ENCODE measurements around the gene ST6GAL2.

Gene ST6GAL2

GRCh38 chr2:106804161-106804560 lies 81.8 kb downstream of the ST6GAL2 start:
- Histone ChIP-seq H3K27me3 (no peaks in the 10 kb centered on the region), H3K4me1 (ENCODE audit: control insufficient read depth in 1 of 2, insufficient read depth in 1 of 2, low read depth in 1 of 2, low read length in 1 of 2) (no peaks in the 10 kb centered on the region), H3K9me3 (no peaks in the 10 kb centered on the region), H3K4me3 (ENCODE audit: low read depth in 1 of 2, low read length in 1 of 2) (no peak overlapping the region), H3K27ac (no peak overlapping the region), H3K36me3 (no peaks in the 10 kb centered on the region)
- no peak for TF ChIP-seq CTCF (IDR thresholded peaks at IDR 0.05)

GRCh38 chr2:106800976-106801655 lies 84.9 kb downstream of the ST6GAL2 start:
- Histone ChIP-seq H3K4me3 (ENCODE audit: low read depth in 1 of 2, low read length in 1 of 2) (no peak overlapping the region), H3K4me1 (ENCODE audit: control insufficient read depth in 1 of 2, insufficient read depth in 1 of 2, low read depth in 1 of 2, low read length in 1 of 2) (no peaks in the 10 kb centered on the region), H3K27ac (no peak overlapping the region), H3K27me3 (no peaks in the 10 kb centered on the region), H3K9me3 (no peaks in the 10 kb centered on the region), H3K36me3 (no peaks in the 10 kb centered on the region)
- TF ChIP-seq CTCF (IDR thresholded peaks at IDR 0.05): no peak

GRCh38 chr2:106800180-106800579 lies 85.8 kb downstream of the ST6GAL2 start:
- H3K27ac ChIP-seq: no peak overlapping the region
- H3K9me3 ChIP-seq: no peaks in the 10 kb centered on the region
- no peaks in the 10 kb centered on the region for H3K36me3 ChIP-seq
- H3K4me1 ChIP-seq (ENCODE audit: control insufficient read depth in 1 of 2, insufficient read depth in 1 of 2, low read depth in 1 of 2, low read length in 1 of 2): no peaks in the 10 kb centered on the region
- H3K4me3 ChIP-seq (ENCODE audit: low read depth in 1 of 2, low read length in 1 of 2): no peak overlapping the region
- no peaks in the 10 kb centered on the region for H3K27me3 ChIP-seq
- no peak for TF ChIP-seq CTCF (IDR thresholded peaks at IDR 0.05)

GRCh38 chr2:106798826-106799552 lies 87.0 kb downstream of the ST6GAL2 start:
- no peak for TF ChIP-seq CTCF (IDR thresholded peaks at IDR 0.05)
- Histone ChIP-seq H3K4me3 (ENCODE audit: low read depth in 1 of 2, low read length in 1 of 2) (no peak overlapping the region), H3K9me3 (no peaks in the 10 kb centered on the region), H3K27ac (no peak overlapping the region), H3K36me3 (no peaks in the 10 kb centered on the region), H3K27me3 (no peaks in the 10 kb centered on the region), H3K4me1 (ENCODE audit: control insufficient read depth in 1 of 2, insufficient read depth in 1 of 2, low read depth in 1 of 2, low read length in 1 of 2) (no peaks in the 10 kb centered on the region)

GRCh38 chr2:106797494-106797893 lies 88.5 kb downstream of the ST6GAL2 start:
- Histone ChIP-seq H3K27me3 (no peaks in the 10 kb centered on the region), H3K9me3 (no peaks in the 10 kb centered on the region), H3K4me3 (ENCODE audit: low read depth in 1 of 2, low read length in 1 of 2) (no peak overlapping the region), H3K36me3 (no peaks in the 10 kb centered on the region), H3K27ac (no peak overlapping the region), H3K4me1 (ENCODE audit: control insufficient read depth in 1 of 2, insufficient read depth in 1 of 2, low read depth in 1 of 2, low read length in 1 of 2) (no peaks in the 10 kb centered on the region)
- no peak for TF ChIP-seq CTCF (IDR thresholded peaks at IDR 0.05)
